HCT116 (cell line): ENCODE data around the gene KLHDC4. TPM values are rescaled to one million over a fixed set of nuclear protein-coding genes. Genes with fewer than 3 reads are reported as not detected.
A peak's percentile ranks its signal among the peaks of the same experiment; 100 is the strongest.

Experiments
- ATAC-seq: fragments of 200-7000 bp; cut with Tn5 transposase; 2 replicates; pipeline ENCODE4 v1.9.1; 2020; ENCODE audit warnings: mild to moderate bottlenecking, moderate library complexity
- BruUV-seq: library from RNA; stranded (reverse); fragments of 400-500 nt; replicated peaks from 2 replicates; lab custom pipeline; 2021; lab: Mats Ljungman, UMichigan
- CTCF ChIA-PET: fragments of 300-600 bp; sonication (Branson Sonifier 250); formaldehyde crosslinking; loops from one replicate; lab custom pipeline; 2021; ENCODE audit warnings: antibody characterized with exemption; lab: Charles Lee
- POLR2A ChIA-PET: fragments of 300-600, 350-600 bp; sonication (Branson Sonifier 250); formaldehyde crosslinking; loops from one replicate; lab custom pipeline; 2021; ENCODE audit warnings: antibody characterized with exemption; lab: Charles Lee
- RAD21 ChIA-PET, 2 experiments: fragments of 300-600 bp; sonication (Branson Sonifier 250); formaldehyde crosslinking; loops; one replicate each; lab custom pipeline; 2023; ENCODE audit warnings: low total read pairs in 2 of 2; ENCODE audit not compliant: uncharacterized antibody in 2 of 2, unreplicated experiment in 2 of 2, low non-redundant PET in 1 of 2; lab: Charles Lee
- DNase-seq: peaks from one replicate; pipeline ENCODE4 v3.0.0-alpha.2; 2010; ENCODE audit warnings: low read depth, low spot score
- H2AFZ ChIP-seq: fragments of 200-600 bp; shearing (Covaris generic), sonication (generic); 2 replicates; pipeline ENCODE4 v1.6.1; 2017; ENCODE audit warnings: low read depth, mixed run types, mixed read lengths, antibody characterized with exemption, low read length; ENCODE audit not compliant: poor library complexity, severe bottlenecking
- H3K27ac ChIP-seq: 2 replicates; pipeline ENCODE4 v1.5.1; 2012; ENCODE audit warnings: low read depth, low read length
- H3K27me3 ChIP-seq: fragments of 200-600 bp; sonication (generic); 2 replicates; pipeline ENCODE4 v1.6.1; 2016; ENCODE audit warnings: mixed run types, low read length, mixed read lengths; ENCODE audit not compliant: insufficient read depth
- H3K36me3 ChIP-seq, 2 experiments: fragments of 200-500 bp in 1 of 2; fragments of 200-600 bp in 1 of 2; sonication (Bioruptor generic) in 1 of 2; sonication (generic) in 1 of 2; 2 replicates each; pipeline versions ENCODE4 v1.5.1 to v1.6.1; 2014 to 2016; ENCODE audit warnings: low read length in 2 of 2, inconsistent platforms in 1 of 2, mixed read lengths in 1 of 2, mixed run types in 1 of 2; ENCODE audit not compliant: insufficient read depth in 2 of 2, control insufficient read depth in 1 of 2
- H3K4me1 ChIP-seq, 2 experiments: fragments of 200-600 bp in 1 of 2; sonication (generic) in 1 of 2; 2 replicates each; pipeline versions ENCODE4 v1.5.1 to v1.6.1; 2012 to 2017; ENCODE audit warnings: low read length in 2 of 2, inconsistent platforms in 1 of 2, mild to moderate bottlenecking in 1 of 2, mixed read lengths in 1 of 2, mixed run types in 1 of 2, moderate library complexity in 1 of 2; ENCODE audit not compliant: insufficient read depth in 2 of 2, control insufficient read depth in 1 of 2
- H3K4me2 ChIP-seq: fragments of 200-600 bp; sonication (generic); 2 replicates; pipeline ENCODE4 v1.6.1; 2017; ENCODE audit warnings: mixed run types, low read length, mixed read lengths
- H3K4me3 ChIP-seq, 2 experiments: fragments of 200-600 bp in 1 of 2; sonication (generic) in 1 of 2; replicated peaks in 1 of 2; 2 replicates each; pipeline ENCODE4 v1.5.1; 2011 to 2016; ENCODE audit warnings: low read length in 2 of 2, control low read depth in 1 of 2, low read depth in 1 of 2, mild to moderate bottlenecking in 1 of 2, mixed read lengths in 1 of 2, mixed run types in 1 of 2
- H3K79me2 ChIP-seq: fragments of 200-600 bp; sonication (generic); 2 replicates; pipeline ENCODE4 v1.6.1; 2017; ENCODE audit warnings: mild to moderate bottlenecking, mixed run types, low read length, moderate library complexity, mixed read lengths; ENCODE audit not compliant: insufficient read depth
- H3K9ac ChIP-seq: fragments of 200-600 bp; sonication (generic); 2 replicates; pipeline ENCODE4 v1.6.1; 2016; ENCODE audit warnings: low read length, mixed read lengths
- H3K9me2 ChIP-seq: fragments of 200-600 bp; sonication (generic), shearing (Covaris generic); 2 replicates; pipeline ENCODE4 v1.6.1; 2017; ENCODE audit warnings: mixed run types, mild to moderate bottlenecking, moderate library complexity; ENCODE audit not compliant: insufficient read depth
- H3K9me3 ChIP-seq, 2 experiments: fragments of 200-500 bp in 1 of 2; fragments of 200-600 bp in 1 of 2; sonication (Bioruptor generic) in 1 of 2; sonication (generic) in 1 of 2; 2 replicates each; pipeline ENCODE4 v1.6.1; 2014 to 2017; ENCODE audit warnings: low read length in 2 of 2, mixed read lengths in 2 of 2, inconsistent platforms in 1 of 2, low read depth in 1 of 2, mild to moderate bottlenecking in 1 of 2, mixed run types in 1 of 2, moderate library complexity in 1 of 2; ENCODE audit not compliant: control insufficient read depth in 1 of 2, insufficient read depth in 1 of 2
- H4K20me1 ChIP-seq: fragments of 200-600 bp; sonication (generic), shearing (Covaris generic); 2 replicates; pipeline ENCODE4 v1.6.1; 2017; ENCODE audit warnings: mixed run types, mild to moderate bottlenecking, moderate library complexity; ENCODE audit not compliant: insufficient read depth
- CEBPB ChIP-seq: IDR thresholded peaks from 2 replicates; pipeline ENCODE4 v1.6.1; 2012; ENCODE audit warnings: low read depth
- FOSL1 ChIP-seq: IDR thresholded peaks from 2 replicates; pipeline ENCODE4 v1.6.1; 2012; ENCODE audit warnings: low read depth
- SIN3A ChIP-seq: IDR thresholded peaks from 2 replicates; pipeline ENCODE4 v1.6.1; 2012; ENCODE audit warnings: low read depth
- TCF7L2 ChIP-seq: IDR thresholded peaks from 2 replicates; pipeline ENCODE4 v1.7.0; 2011; ENCODE audit warnings: borderline replicate concordance, inconsistent platforms; ENCODE audit not compliant: insufficient read depth, insufficient read length; ENCODE audit errors: extremely low read depth
- intact Hi-C: fragments of 100-400 bp; cut with micrococcal nuclease; formaldehyde crosslinking; loops from 2 replicates; pipeline ENCODE4 v1.10.0; 2022
- total RNA-seq: library from RNA; stranded (reverse); gene quantifications from one replicate; pipeline ENCODE4 v1.2.1, GENCODE V29; 2021; ENCODE audit not compliant: unreplicated experiment

Gene KLHDC4
- total RNA-seq, 1 experiment from 2014 or later: 107 TPM

GRCh38 chr16:87791295-87792204 is 25.8 kb upstream of the KLHDC4 start (continued):
- no peak for TF ChIP-seq TCF7L2

DNA sequence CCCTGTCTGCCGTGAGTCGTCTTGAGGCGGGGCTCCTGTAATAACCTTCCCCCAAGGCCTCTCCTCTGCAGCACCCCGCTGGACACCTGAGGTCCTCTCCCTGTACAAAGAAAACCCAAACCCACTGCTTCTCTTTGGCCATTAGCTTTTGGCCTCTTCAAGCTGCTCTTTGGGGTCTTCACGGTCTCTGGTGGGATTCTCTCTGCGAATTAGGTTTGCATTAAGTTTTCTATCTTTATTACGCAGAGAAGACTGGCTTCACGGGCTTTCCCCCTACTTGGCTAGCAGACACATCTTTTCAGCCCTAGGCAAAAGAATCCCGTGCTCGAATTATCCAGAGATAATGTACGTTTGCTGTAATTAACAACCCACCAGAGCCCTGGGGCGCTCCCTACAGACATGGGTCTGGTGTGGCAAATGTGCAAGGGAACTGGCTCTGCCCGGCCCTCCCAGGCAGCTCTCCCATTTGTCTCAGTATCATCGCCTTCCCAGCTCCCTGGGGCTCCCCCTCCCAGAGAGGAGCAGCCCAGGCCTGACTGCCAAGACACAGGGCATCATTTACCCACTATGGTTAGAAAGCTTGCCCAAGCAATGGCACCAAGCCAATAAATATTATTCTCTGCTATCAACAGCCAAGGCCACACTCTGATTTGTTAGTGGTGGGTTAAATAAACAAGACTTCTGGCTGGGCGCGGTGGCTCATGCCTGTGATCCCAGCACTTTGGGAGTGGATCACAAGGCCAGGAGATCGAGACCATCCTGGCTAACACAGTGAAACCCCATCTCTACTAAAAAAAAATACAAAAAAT is 24.7 kb upstream of the KLHDC4 start:
- Histone ChIP-seq H3K79me2 (no peaks in the 10 kb centered on the region), H3K27me3 (no peaks in the 10 kb centered on the region)
- no peak for TF ChIP-seq FOSL1
- TF ChIP-seq CEBPB: no peak
- TF ChIP-seq SIN3A: no peak
- TF ChIP-seq, all 23 proteins: peak for 0
- Histone ChIP-seq H3K4me3 (no peak overlapping the region), H3K9me3 (no peaks in the 10 kb centered on the region), H3K27ac (no peak overlapping the region), H3K9me2 (no peaks in the 10 kb centered on the region), H3K36me3 (no peaks in the 10 kb centered on the region), H4K20me1 (no peaks in the 10 kb centered on the region), H3K4me2 (peak overlapping the region; percentile 37), H2AFZ (peak overlapping the region; percentile 13), H3K4me1 (peaks cover 4 to 16% of the 10 kb centered on the region in 2 experiments; a peak in 3 of 4 replicates), H3K9ac (no peak overlapping the region)
- ATAC-seq (0 out of 2 replicates have a peak, but pooled peaks have one; percentile 15), DNase-seq (no peak)
- intact Hi-C loops: no loop called here
- no TSS peak for BruUV-seq
- CTCF ChIA-PET: interaction anchor here (2.0 kb wide), 1 partner anchor 81 kb away, joined by 5 read pairs; no protein-coding TSS in a partner anchor
- RAD21 ChIA-PET: interaction anchor here in 1 of 2 experiments (1.5 kb wide), 1 partner anchor 12 kb away, joined by 3 read pairs; no protein-coding TSS in a partner anchor
- POLR2A ChIA-PET: interaction anchor here (1.3 to 1.8 kb wide), 3 partner anchors 11 to 17 kb away, joined by 4 to 10 read pairs (median 6); no protein-coding TSS in a partner anchor
